HL-60 (cell line): Measurements from ENCODE around the gene LANCL2.
A peak's percentile ranks its signal among the peaks of the same experiment; 100 is the strongest.

Experiments
- DNase-seq, 2 experiments: peaks; one replicate each; pipeline ENCODE4 v3.0.0-alpha.2; 2010 to 2020; ENCODE audit warnings: low read depth in 1 of 2, low spot score in 1 of 2
- H3K27ac ChIP-seq: fragments of 250-450 bp; sonication (Bioruptor Pico); replicated peaks from 2 replicates; pipeline ENCODE4 v1.5.1; 2020; ENCODE audit warnings: mild to moderate bottlenecking, moderate library complexity
- H3K27me3 ChIP-seq: fragments of 250-450 bp; sonication (Bioruptor Pico); 2 replicates; pipeline ENCODE4 v1.5.1; 2021; ENCODE audit warnings: mild to moderate bottlenecking, moderate library complexity; ENCODE audit not compliant: insufficient read depth, poor library complexity, severe bottlenecking
- H3K4me3 ChIP-seq: replicated peaks from 2 replicates; pipeline ENCODE4 v1.5.1; 2011; ENCODE audit warnings: mild to moderate bottlenecking, control low read depth, low read length; ENCODE audit not compliant: insufficient read depth
- GABPA ChIP-seq: IDR thresholded peaks from 2 replicates; pipeline ENCODE4 v1.6.1; 2012; ENCODE audit warnings: low read depth
- POLR2AphosphoS5 ChIP-seq: IDR thresholded peaks from 2 replicates; pipeline ENCODE4 v1.6.1; 2012; ENCODE audit warnings: low read depth
- SPI1 ChIP-seq: IDR thresholded peaks from 2 replicates; pipeline ENCODE4 v1.6.1; 2012; ENCODE audit warnings: low read depth, mild to moderate bottlenecking, borderline replicate concordance
- TF ChIP-seq, protein P1 (sequence below): IDR thresholded peaks from one replicate; pipeline ENCODE4 v1.5.1; 2011; ENCODE audit warnings: low read length, control low read depth, inconsistent platforms; ENCODE audit not compliant: insufficient read depth
- TF ChIP-seq, protein P2 (sequence below): IDR thresholded peaks from 2 replicates; pipeline ENCODE4 v1.6.1; 2012; ENCODE audit warnings: low read depth; ENCODE audit not compliant: insufficient replicate concordance

Gene LANCL2

DNA sequence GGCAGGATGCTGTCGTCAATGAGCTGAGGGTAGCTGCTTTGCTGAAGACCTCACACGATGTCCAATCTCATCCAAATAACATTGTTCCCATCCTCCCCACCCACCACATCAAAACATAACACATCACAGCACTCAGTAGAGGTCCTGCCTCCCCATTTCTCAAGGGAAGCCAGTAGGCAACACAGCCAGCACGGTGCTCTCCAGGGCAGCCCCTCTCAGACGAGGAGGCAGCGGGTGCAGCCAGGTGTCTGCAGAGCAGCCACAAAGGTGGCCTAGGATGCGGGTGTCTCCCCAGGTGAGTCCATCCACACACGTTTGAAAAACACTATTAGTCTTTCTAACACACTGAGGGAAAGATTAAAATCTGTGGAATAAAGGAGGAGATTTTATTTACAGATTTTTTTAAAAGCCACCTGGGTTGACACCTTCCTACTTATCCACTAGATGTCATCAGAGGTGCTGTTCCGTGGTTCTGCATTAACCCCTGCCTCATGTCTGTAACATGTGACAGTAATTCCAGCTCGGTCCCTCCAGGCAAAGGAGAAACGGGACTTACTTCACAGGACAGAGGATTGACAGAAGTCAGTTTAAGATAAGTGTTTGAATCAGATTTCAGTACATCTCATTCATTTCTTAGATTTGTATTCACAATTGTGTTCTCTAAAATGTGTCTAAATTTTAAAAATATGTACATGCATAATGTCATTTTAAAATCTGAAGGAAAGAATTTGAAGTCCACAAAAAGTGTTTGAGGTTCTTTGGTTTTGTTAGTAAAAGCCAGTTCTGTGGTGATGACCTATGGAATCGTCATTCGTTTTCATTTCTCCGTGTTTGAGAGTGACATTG, 68.0 kb downstream of the LANCL2 start:
- Histone ChIP-seq H3K27ac (no peak overlapping the region), H3K27me3 (no peaks in the 10 kb centered on the region), H3K4me3 (no peak overlapping the region)
- TF ChIP-seq SPI1 (no peak), POLR2AphosphoS5 (no peak)
- TF ChIP-seq, protein P1, sequence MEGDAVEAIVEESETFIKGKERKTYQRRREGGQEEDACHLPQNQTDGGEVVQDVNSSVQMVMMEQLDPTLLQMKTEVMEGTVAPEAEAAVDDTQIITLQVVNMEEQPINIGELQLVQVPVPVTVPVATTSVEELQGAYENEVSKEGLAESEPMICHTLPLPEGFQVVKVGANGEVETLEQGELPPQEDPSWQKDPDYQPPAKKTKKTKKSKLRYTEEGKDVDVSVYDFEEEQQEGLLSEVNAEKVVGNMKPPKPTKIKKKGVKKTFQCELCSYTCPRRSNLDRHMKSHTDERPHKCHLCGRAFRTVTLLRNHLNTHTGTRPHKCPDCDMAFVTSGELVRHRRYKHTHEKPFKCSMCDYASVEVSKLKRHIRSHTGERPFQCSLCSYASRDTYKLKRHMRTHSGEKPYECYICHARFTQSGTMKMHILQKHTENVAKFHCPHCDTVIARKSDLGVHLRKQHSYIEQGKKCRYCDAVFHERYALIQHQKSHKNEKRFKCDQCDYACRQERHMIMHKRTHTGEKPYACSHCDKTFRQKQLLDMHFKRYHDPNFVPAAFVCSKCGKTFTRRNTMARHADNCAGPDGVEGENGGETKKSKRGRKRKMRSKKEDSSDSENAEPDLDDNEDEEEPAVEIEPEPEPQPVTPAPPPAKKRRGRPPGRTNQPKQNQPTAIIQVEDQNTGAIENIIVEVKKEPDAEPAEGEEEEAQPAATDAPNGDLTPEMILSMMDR, result peak; percentile 20
- DNase-seq, result peak in 1 of 2 experiments; percentile 14

DNA sequence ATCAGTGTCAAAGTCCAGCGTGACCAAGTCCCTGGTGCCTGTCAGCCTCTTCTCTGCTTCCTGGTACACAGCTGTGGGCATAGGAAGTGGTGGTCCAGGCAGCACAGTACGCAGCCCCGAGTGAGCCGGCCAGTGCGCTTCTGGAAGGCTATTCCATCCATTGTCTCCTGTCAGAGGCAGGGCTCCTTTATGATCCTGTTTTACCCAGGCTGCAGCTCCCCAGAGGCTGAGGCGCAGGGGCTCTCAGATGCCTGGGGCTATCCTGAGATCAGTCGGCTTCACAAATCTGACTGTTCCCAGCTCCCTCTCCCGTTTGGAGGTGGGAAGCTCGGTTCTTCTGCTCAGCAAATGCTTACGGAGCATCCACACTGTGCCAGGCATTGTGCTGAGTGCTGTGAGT, 70.3 kb downstream of the LANCL2 start:
- DNase-seq, result no peak
- H3K4me3 ChIP-seq, result no peak overlapping the region
- no peak overlapping the region for H3K27ac ChIP-seq
- H3K27me3 ChIP-seq, result no peaks in the 10 kb centered on the region
- TF ChIP-seq SPI1 (no peak), GABPA (no peak), POLR2AphosphoS5 (no peak)
- TF ChIP-seq, protein P2, sequence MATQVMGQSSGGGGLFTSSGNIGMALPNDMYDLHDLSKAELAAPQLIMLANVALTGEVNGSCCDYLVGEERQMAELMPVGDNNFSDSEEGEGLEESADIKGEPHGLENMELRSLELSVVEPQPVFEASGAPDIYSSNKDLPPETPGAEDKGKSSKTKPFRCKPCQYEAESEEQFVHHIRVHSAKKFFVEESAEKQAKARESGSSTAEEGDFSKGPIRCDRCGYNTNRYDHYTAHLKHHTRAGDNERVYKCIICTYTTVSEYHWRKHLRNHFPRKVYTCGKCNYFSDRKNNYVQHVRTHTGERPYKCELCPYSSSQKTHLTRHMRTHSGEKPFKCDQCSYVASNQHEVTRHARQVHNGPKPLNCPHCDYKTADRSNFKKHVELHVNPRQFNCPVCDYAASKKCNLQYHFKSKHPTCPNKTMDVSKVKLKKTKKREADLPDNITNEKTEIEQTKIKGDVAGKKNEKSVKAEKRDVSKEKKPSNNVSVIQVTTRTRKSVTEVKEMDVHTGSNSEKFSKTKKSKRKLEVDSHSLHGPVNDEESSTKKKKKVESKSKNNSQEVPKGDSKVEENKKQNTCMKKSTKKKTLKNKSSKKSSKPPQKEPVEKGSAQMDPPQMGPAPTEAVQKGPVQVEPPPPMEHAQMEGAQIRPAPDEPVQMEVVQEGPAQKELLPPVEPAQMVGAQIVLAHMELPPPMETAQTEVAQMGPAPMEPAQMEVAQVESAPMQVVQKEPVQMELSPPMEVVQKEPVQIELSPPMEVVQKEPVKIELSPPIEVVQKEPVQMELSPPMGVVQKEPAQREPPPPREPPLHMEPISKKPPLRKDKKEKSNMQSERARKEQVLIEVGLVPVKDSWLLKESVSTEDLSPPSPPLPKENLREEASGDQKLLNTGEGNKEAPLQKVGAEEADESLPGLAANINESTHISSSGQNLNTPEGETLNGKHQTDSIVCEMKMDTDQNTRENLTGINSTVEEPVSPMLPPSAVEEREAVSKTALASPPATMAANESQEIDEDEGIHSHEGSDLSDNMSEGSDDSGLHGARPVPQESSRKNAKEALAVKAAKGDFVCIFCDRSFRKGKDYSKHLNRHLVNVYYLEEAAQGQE, result no peak
- TF ChIP-seq, protein P1, result no peak

DNA sequence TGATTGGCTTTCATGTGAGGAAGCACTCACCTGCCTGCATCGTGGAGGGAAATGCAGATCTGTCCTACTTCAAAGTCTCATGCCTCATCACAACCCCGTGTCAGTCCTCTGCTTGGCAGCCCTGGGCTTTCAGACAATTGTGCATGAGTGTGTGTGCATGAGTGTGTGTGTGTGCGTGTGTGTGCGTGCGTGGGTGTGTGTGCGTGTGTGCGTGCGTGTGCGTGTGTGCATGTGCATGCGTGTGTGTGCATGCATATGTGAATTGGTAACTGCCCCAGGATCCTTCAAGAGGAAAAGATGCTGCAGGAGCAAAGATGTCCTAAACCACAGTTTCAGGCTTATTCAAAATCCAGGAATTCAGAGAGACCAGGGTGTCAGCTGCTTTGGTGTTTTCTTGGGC, 71.3 kb downstream of the LANCL2 start:
- Histone ChIP-seq H3K27me3 (no peaks in the 10 kb centered on the region), H3K4me3 (no peak overlapping the region), H3K27ac (no peak overlapping the region)
- no peak for DNase-seq
- TF ChIP-seq, protein P1, result no peak
- TF ChIP-seq SPI1 (no peak), POLR2AphosphoS5 (no peak), GABPA (no peak)
- TF ChIP-seq, protein P2, result no peak

DNA sequence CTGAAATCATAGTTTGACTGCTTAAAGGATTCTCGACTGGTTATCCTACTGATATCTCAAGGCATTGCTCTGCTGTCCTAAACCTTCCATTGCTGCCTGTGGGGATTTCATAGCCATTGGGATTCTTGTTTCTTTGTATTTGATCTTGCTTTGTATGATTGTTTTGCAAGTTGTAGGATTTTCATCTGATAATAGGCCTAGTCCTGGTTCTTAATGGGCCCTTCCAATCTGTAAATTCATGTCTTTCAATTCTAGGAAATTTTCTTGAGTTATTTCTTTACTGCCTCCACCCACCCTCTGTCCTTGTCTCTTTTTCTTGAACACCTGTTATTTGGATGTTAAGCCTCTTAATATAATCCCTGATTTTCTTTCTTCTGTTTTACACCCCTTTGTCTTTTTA, 72.2 kb downstream of the LANCL2 start:
- TF ChIP-seq POLR2AphosphoS5 (no peak), SPI1 (no peak), GABPA (no peak)
- TF ChIP-seq, protein P2, result no peak
- TF ChIP-seq, protein P1, result no peak
- Histone ChIP-seq H3K4me3 (no peak overlapping the region), H3K27me3 (no peaks in the 10 kb centered on the region), H3K27ac (no peak overlapping the region)
- no peak for DNase-seq
